CD4-positive, alpha-beta T cell treated with Interleukin-6 for 4 hours (primary cell): ENCODE results near the gene RFC3.

Experiments used
- DNase-seq: peaks from one replicate; pipeline ENCODE4 v3.0.0-alpha.2; 2020; ENCODE audit warnings: mixed read lengths

Gene RFC3

GRCh38 chr13:33815011-33815550 lies 2.9 kb upstream of the RFC3 start:
- no peak for DNase-seq

- no peak for DNase-seq
Measured at GRCh38 chr13:33816912-33817311, 1.0 kb upstream of the RFC3 start.

GRCh38 chr13:33817513-33817900 lies 442 bp upstream of the RFC3 start:
- no peak for DNase-seq

- DNase-seq: no peak
Measured at GRCh38 chr13:33825083-33825482, 7.1 kb downstream of the RFC3 start.

GRCh38 chr13:33827139-33827538 lies 9.2 kb downstream of the RFC3 start:
- DNase-seq: no peak

- no peak for DNase-seq
Measured at GRCh38 chr13:33828431-33829129, 10.6 kb downstream of the RFC3 start.

GRCh38 chr13:33832872-33833271 lies 14.9 kb downstream of the RFC3 start:
- DNase-seq: no peak

GRCh38 chr13:33838647-33839046 lies 20.7 kb downstream of the RFC3 start:
- no peak for DNase-seq

- no peak for DNase-seq
Measured at GRCh38 chr13:33840402-33840801, 22.5 kb downstream of the RFC3 start.

- no peak for DNase-seq
Measured at GRCh38 chr13:33842207-33842606, 24.3 kb downstream of the RFC3 start.

- no peak for DNase-seq
Measured at GRCh38 chr13:33842986-33843385, 25.0 kb downstream of the RFC3 start.

GRCh38 chr13:33845572-33846302 lies 27.8 kb downstream of the RFC3 start:
- DNase-seq: no peak

- DNase-seq: no peak
Measured at GRCh38 chr13:33846303-33847062, 28.5 kb downstream of the RFC3 start.

- DNase-seq: no peak
Measured at GRCh38 chr13:33849211-33849610, 31.3 kb downstream of the RFC3 start.

GRCh38 chr13:33855371-33855895 lies 37.5 kb downstream of the RFC3 start:
- DNase-seq: no peak

- no peak for DNase-seq
Measured at GRCh38 chr13:33859691-33860303, 41.8 kb downstream of the RFC3 start.

- no peak for DNase-seq
Measured at GRCh38 chr13:33860526-33860925, 42.6 kb downstream of the RFC3 start.

- no peak for DNase-seq
Measured at GRCh38 chr13:33862016-33862415, 44.1 kb downstream of the RFC3 start.

- DNase-seq: no peak
Measured at GRCh38 chr13:33863188-33863789, 45.3 kb downstream of the RFC3 start.

GRCh38 chr13:33865945-33866344 lies 48.0 kb downstream of the RFC3 start:
- DNase-seq: no peak

GRCh38 chr13:33867472-33867871 lies 49.5 kb downstream of the RFC3 start:
- no peak for DNase-seq

GRCh38 chr13:33868343-33868994 lies 50.5 kb downstream of the RFC3 start:
- no peak for DNase-seq
